ENCODE results near the gene FGF19. TPM values are rescaled to one million over a fixed set of nuclear protein-coding genes. Genes with fewer than 3 reads are reported as not detected.
A peak's percentile ranks its signal among the peaks of the same experiment; 100 is the strongest.

The FGF19 gene
- total RNA-seq, 2 donors from 2014 or later = not detected

DNA sequence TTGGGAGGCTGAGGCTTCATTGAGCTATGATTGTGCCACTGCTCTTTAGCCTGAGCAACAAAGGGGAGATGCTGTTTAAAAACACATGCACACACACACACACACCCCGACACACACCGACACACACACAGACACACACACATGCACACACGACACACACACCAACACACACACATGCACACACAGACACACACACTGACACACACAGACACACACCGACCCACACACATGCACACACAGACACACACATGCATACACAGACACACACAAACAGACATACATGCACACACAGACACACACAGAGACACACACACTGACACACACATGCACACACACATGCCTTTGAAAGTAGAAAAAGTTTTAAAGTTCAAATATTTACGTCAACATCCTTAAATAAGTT is 23.1 kb downstream of the FGF19 start:
- Mint-ChIP-seq H3K27me3 (no peaks in the 10 kb centered on the region), H3K36me3 (ENCODE audit: low read depth) (no peaks in the 10 kb centered on the region), H3K9me3 (no peaks in the 10 kb centered on the region), H3K4me3 (no peak overlapping the region), H3K27ac (no peak overlapping the region), H3K4me1 (no peaks in the 10 kb centered on the region)
- no peak for ATAC-seq (replicated peaks)

GRCh38 chr11:69677749-69678148 is 26.1 kb downstream of the FGF19 start:
- ATAC-seq (replicated peaks) = no peak
- Mint-ChIP-seq H3K27me3 (no peaks in the 10 kb centered on the region), H3K9me3 (no peaks in the 10 kb centered on the region), H3K4me1 (peaks cover 5% of the 10 kb centered on the region), H3K36me3 (ENCODE audit: low read depth) (peaks cover 15% of the 10 kb centered on the region), H3K27ac (no peak overlapping the region), H3K4me3 (no peak overlapping the region)

DNA sequence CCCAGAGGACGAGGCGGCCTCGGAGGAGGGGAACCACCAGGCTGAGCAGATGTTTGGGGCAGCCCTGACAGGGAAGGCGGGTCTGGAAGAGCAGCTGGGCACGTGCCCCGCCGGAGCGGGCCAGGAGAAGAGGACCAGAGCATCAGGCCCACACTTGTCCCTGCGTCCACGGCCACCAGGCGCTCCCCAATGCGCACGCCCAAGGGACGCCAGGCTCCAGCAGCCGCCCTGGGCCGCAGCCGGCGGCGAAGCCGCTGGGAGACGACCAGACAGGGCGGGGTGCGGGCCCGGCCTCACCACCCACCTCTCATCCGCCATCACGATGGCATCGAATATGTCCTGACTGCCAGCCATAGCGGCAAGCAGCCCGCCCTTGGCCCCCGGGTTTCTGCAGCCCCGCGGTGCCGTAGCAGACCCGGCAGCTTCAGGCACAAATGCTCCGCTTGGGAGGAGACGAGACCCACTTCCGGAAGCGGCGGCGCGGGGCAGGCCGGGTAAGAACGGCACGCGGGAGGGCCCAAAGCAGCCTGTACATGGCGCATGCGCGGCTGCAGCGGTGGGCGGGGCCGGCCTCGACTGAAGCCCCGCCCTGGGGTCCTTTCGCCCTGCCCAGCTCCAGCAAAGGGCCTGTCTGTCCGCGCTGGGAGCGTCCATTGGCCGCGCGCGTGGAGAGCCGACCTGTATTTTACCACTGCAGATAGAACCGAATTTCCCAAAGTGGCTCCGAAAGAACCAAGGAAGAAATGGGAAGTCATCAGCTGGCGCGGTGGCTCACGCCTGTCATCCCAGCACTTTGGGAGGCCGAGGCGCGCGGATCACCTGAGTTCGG is 28.7 kb downstream of the FGF19 start, which contains the start of gene LTO1:
LTO1 (minus strand) TSS at position 468 of the 829 bp plus-strand sequence; CDS start at position 354, 114 bp downstream.
- Mint-ChIP-seq H3K36me3 (ENCODE audit: low read depth) (peaks cover 41% of the 10 kb centered on the region), H3K27me3 (no peaks in the 10 kb centered on the region), H3K27ac (peak within 1 kb of the TSS; percentile 95), H3K9me3 (no peaks in the 10 kb centered on the region), H3K4me3 (peak within 1 kb of the TSS; percentile 92), H3K4me1 (peaks cover 5% of the 10 kb centered on the region)
- peak; percentile 98 for ATAC-seq (replicated peaks)

DNA sequence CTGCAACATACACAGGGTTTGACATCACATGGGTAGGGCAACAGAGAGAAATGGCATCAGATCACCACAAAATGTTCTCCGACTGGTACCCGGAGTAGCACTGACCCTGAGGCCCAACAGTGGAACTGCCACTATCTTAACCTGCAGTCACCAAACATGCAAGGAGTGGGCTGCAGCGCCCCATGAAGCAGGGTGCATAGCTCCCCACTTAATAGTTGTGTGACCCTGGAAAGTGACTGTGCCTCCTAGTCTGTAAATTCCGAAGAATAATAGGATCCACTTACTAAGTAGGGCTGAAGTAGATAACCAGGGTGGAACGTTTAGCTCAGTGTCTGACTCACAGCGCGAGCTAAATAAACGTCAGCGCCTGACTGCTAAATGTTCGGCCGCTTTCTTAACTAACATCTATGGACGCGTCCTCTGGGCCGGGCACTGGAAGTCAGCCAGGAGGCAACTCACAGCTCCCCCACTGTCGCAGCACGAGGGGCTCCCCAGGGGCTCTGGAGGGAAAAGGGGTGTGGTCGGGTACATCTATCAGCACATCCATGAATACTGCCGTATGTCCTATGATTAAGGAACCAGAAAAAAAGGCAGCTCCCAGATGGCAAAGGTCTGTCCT is 29.4 kb downstream of the FGF19 start:
- H3K4me1 Mint-ChIP-seq = peaks cover 5% of the 10 kb centered on the region
- H3K27me3 Mint-ChIP-seq = no peaks in the 10 kb centered on the region
- H3K4me3 Mint-ChIP-seq = peak overlapping the region; percentile 92
- no peak for ATAC-seq (replicated peaks)
- H3K27ac Mint-ChIP-seq = peak overlapping the region; percentile 95
- peaks cover 48% of the 10 kb centered on the region for H3K36me3 Mint-ChIP-seq (ENCODE audit: low read depth)
- H3K9me3 Mint-ChIP-seq = no peaks in the 10 kb centered on the region

- Mint-ChIP-seq H3K4me1 (peaks cover 5% of the 10 kb centered on the region), H3K27me3 (no peaks in the 10 kb centered on the region), H3K36me3 (ENCODE audit: low read depth) (peaks cover 72% of the 10 kb centered on the region), H3K4me3 (no peak overlapping the region), H3K27ac (no peak overlapping the region), H3K9me3 (no peaks in the 10 kb centered on the region)
- no peak for ATAC-seq (replicated peaks)
Measured at GRCh38 chr11:69671734-69672465, 31.9 kb downstream of the FGF19 start.

- H3K27me3 Mint-ChIP-seq = no peaks in the 10 kb centered on the region
- H3K36me3 Mint-ChIP-seq (ENCODE audit: low read depth) = peaks cover 84% of the 10 kb centered on the region
- H3K4me1 Mint-ChIP-seq = peaks cover 5% of the 10 kb centered on the region
- no peaks in the 10 kb centered on the region for H3K9me3 Mint-ChIP-seq
- H3K27ac Mint-ChIP-seq = no peak overlapping the region
- no peak overlapping the region for H3K4me3 Mint-ChIP-seq
- peak; percentile 30 for ATAC-seq (replicated peaks)
Measured at GRCh38 chr11:69670158-69670845, 33.5 kb downstream of the FGF19 start.

GRCh38 chr11:69669486-69669885 is 34.3 kb downstream of the FGF19 start:
- Mint-ChIP-seq H3K27me3 (no peaks in the 10 kb centered on the region), H3K27ac (no peak overlapping the region), H3K4me1 (peaks cover 5% of the 10 kb centered on the region), H3K36me3 (ENCODE audit: low read depth) (peaks cover 88% of the 10 kb centered on the region), H3K4me3 (no peak overlapping the region), H3K9me3 (no peaks in the 10 kb centered on the region)
- ATAC-seq (replicated peaks) = no peak

- no peak overlapping the region for H3K4me3 Mint-ChIP-seq
- peaks cover 97% of the 10 kb centered on the region for H3K36me3 Mint-ChIP-seq (ENCODE audit: low read depth)
- no peaks in the 10 kb centered on the region for H3K9me3 Mint-ChIP-seq
- H3K4me1 Mint-ChIP-seq = no peaks in the 10 kb centered on the region
- no peak overlapping the region for H3K27ac Mint-ChIP-seq
- H3K27me3 Mint-ChIP-seq = no peaks in the 10 kb centered on the region
- ATAC-seq (replicated peaks) = no peak
Measured at GRCh38 chr11:69667619-69668604, 35.9 kb downstream of the FGF19 start.

GRCh38 chr11:69666752-69667536 is 36.9 kb downstream of the FGF19 start:
- H3K27ac Mint-ChIP-seq = no peak overlapping the region
- no peaks in the 10 kb centered on the region for H3K4me1 Mint-ChIP-seq
- H3K27me3 Mint-ChIP-seq = no peaks in the 10 kb centered on the region
- H3K36me3 Mint-ChIP-seq (ENCODE audit: low read depth) = peaks cover 90% of the 10 kb centered on the region
- no peaks in the 10 kb centered on the region for H3K9me3 Mint-ChIP-seq
- ATAC-seq (replicated peaks) = no peak
- no peak overlapping the region for H3K4me3 Mint-ChIP-seq

DNA sequence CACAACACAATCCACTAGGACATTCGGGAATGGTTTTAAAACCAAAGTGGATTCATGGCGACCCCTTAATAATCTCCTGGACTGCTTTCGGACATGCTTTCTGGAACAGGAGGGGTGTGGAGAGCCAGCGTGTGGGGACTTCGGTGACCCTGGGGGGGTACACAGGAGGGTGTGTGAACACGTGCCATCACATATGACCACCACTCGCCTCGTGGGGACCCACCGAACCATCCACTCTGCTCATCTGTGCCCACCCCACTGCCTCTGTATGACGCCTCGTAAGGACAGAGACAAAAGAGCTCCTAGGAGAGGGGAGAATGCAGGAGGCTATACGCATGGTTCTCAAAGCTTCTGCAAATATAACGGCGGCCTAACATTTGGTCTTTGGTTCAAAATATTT is 37.6 kb downstream of the FGF19 start:
- peaks cover 83% of the 10 kb centered on the region for H3K36me3 Mint-ChIP-seq (ENCODE audit: low read depth)
- no peaks in the 10 kb centered on the region for H3K27me3 Mint-ChIP-seq
- no peaks in the 10 kb centered on the region for H3K4me1 Mint-ChIP-seq
- H3K9me3 Mint-ChIP-seq = no peaks in the 10 kb centered on the region
- no peak overlapping the region for H3K27ac Mint-ChIP-seq
- H3K4me3 Mint-ChIP-seq = no peak overlapping the region
- no peak for ATAC-seq (replicated peaks)

DNA sequence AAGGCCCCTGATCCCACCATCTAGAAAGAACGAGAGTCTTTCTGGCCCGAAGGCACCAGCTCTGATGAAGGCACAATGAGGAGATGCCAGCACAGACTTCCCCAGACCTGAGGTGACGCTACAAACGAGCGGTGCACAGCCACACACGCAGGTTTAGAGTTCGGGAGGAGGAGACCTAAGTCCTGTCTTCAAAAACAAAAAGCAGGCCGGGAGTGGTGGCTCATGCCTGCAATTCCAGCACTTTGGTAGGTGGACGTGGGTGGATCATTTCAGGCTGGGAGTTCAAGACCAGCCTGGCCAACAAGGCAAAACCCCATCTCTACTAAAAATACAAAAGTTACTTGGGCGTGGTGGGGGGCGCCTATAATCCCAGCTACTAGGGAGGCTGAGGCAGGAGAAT is 38.2 kb downstream of the FGF19 start:
- H3K4me3 Mint-ChIP-seq = no peak overlapping the region
- H3K27ac Mint-ChIP-seq = no peak overlapping the region

GRCh38 chr11:69664901-69665300 is 38.9 kb downstream of the FGF19 start:
- Mint-ChIP-seq H3K27me3 (no peaks in the 10 kb centered on the region), H3K9me3 (no peaks in the 10 kb centered on the region), H3K4me1 (no peaks in the 10 kb centered on the region), H3K4me3 (no peak overlapping the region), H3K27ac (no peak overlapping the region), H3K36me3 (ENCODE audit: low read depth) (peaks cover 70% of the 10 kb centered on the region)
- ATAC-seq (replicated peaks) = no peak

More for the DNA sequence above, 38.2 kb downstream of the FGF19 start:
- peaks cover 77% of the 10 kb centered on the region for H3K36me3 Mint-ChIP-seq (ENCODE audit: low read depth)
- no peak for ATAC-seq (replicated peaks)
- H3K4me1 Mint-ChIP-seq = no peaks in the 10 kb centered on the region
- H3K9me3 Mint-ChIP-seq = no peaks in the 10 kb centered on the region
- no peaks in the 10 kb centered on the region for H3K27me3 Mint-ChIP-seq
